Calu3 (cell line): ENCODE measurements around the gene VPS54. TPM values are rescaled to one million over a fixed set of nuclear protein-coding genes. Genes with fewer than 3 reads are reported as not detected.

Source experiments
- BruUV-seq: library from RNA; stranded (reverse); fragments of 400-500 nt; replicated peaks from 2 replicates; lab custom pipeline; 2021; lab: Mats Ljungman, UMichigan
- CTCF ChIA-PET: fragments of 300-600 bp; sonication (Branson Sonifier 250); formaldehyde crosslinking; loops from one replicate; lab custom pipeline; 2022; ENCODE audit warnings: antibody characterized with exemption; lab: Charles Lee
- DNase-seq: peaks from one replicate; pipeline ENCODE4 v3.0.0; 2022
- H3K27ac Mint-ChIP-seq: one replicate; pipeline ENCODE4 v1.8.0; 2022; ENCODE audit warnings: mixed read lengths; ENCODE audit not compliant: unreplicated experiment
- H3K27me3 Mint-ChIP-seq: one replicate; pipeline ENCODE4 v1.8.0; 2022; ENCODE audit warnings: mixed read lengths; ENCODE audit not compliant: unreplicated experiment
- H3K36me3 Mint-ChIP-seq: one replicate; pipeline ENCODE4 v1.8.0; 2022; ENCODE audit warnings: mild to moderate bottlenecking, moderate library complexity, mixed read lengths; ENCODE audit not compliant: insufficient read depth, unreplicated experiment
- H3K4me1 Mint-ChIP-seq: one replicate; pipeline ENCODE4 v1.8.0; 2022; ENCODE audit warnings: mild to moderate bottlenecking, low read depth, mixed read lengths; ENCODE audit not compliant: unreplicated experiment
- H3K4me3 Mint-ChIP-seq: one replicate; pipeline ENCODE4 v1.8.0; 2022; ENCODE audit warnings: mild to moderate bottlenecking, low read depth, moderate library complexity, mixed read lengths; ENCODE audit not compliant: unreplicated experiment
- H3K9me3 Mint-ChIP-seq: one replicate; pipeline ENCODE4 v1.8.0; 2022; ENCODE audit warnings: low read depth, mixed read lengths; ENCODE audit not compliant: unreplicated experiment
- intact Hi-C: fragments of 100-400 bp; cut with micrococcal nuclease; formaldehyde crosslinking; loops from one replicate; pipeline ENCODE4 v1.10.0; 2022; ENCODE audit not compliant: unreplicated experiment
- total RNA-seq: library from RNA; stranded (reverse); gene quantifications from 2 replicates; pipeline ENCODE4 v1.2.3, GENCODE V29; 2022
- TF ChIP-seq, protein P1 (sequence below): fragments of 200-600 bp; IDR thresholded peaks from one replicate; pipeline ENCODE4 v1.8.0; 2022; ENCODE audit warnings: antibody characterized with exemption; ENCODE audit not compliant: unreplicated experiment

Gene VPS54
- total RNA-seq, 1 experiment from 2014 or later, result 11.7 TPM

DNA sequence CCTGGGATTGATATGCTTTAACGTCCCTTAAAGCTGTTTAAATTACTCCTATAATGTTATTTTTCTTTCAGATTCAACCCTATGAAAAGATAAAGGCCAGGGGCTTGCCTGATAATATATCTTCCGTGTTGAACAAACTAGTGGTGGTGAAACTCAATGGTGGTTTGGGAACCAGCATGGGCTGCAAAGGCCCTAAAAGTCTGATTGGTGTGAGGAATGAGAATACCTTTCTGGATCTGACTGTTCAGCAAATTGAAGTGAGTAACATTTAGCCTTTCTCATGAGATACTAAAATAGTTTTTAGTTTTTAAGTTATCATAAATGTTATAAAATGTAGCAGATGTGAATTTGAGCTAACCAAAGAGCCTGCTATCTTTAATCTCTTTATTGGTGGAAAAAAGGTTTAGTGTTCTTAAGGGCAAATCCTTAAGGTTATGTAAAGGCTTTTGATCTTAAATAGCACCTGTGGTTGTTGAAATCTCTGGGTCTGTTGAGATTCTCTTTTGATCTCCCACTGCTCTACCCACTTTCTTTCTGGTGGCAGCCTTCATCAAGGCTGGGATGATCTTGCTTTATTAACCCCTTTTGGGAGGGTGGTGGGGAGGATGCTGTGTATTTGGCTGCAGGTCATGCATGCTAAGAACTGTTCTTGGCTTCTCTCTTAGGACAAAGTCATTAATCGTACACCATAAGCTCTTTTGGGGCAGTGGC, 136.7 kb downstream of the VPS54 start:
- H3K27ac Mint-ChIP-seq, result no peak overlapping the region
- H3K36me3 Mint-ChIP-seq, result peaks cover 26% of the 10 kb centered on the region

DNA sequence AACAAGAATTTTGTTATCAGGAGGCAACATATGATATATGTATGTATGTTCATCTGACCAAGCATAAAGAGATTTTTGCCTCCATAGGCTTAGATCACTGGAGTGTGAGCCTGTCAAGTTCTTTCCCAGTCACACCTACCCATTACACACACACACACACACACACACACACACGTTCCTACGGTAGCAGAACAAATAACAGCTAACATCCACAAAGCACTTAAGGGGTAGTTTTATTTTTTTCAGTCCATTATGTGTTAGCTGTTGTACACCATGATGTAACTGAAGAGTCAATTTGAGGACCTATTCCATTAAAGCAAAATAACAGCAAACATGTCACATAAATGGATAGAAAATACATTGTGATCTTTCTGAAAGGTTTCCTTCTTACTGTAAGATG, 138.0 kb downstream of the VPS54 start:
- TF ChIP-seq, protein P1, sequence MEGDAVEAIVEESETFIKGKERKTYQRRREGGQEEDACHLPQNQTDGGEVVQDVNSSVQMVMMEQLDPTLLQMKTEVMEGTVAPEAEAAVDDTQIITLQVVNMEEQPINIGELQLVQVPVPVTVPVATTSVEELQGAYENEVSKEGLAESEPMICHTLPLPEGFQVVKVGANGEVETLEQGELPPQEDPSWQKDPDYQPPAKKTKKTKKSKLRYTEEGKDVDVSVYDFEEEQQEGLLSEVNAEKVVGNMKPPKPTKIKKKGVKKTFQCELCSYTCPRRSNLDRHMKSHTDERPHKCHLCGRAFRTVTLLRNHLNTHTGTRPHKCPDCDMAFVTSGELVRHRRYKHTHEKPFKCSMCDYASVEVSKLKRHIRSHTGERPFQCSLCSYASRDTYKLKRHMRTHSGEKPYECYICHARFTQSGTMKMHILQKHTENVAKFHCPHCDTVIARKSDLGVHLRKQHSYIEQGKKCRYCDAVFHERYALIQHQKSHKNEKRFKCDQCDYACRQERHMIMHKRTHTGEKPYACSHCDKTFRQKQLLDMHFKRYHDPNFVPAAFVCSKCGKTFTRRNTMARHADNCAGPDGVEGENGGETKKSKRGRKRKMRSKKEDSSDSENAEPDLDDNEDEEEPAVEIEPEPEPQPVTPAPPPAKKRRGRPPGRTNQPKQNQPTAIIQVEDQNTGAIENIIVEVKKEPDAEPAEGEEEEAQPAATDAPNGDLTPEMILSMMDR, result no peak
- BruUV-seq, result no TSS peak
- H3K9me3 Mint-ChIP-seq, result no peaks in the 10 kb centered on the region
- no peak overlapping the region for H3K4me3 Mint-ChIP-seq
- H3K27ac Mint-ChIP-seq, result no peak overlapping the region
- no peaks in the 10 kb centered on the region for H3K27me3 Mint-ChIP-seq
- intact Hi-C loops, result loop anchor here (10.0 kb wide), 1 partner anchor 296 kb away; the partner anchor contains the start of genes MDH1 and WDPCP
- H3K36me3 Mint-ChIP-seq, result peaks cover 19% of the 10 kb centered on the region
- CTCF ChIA-PET, result no interaction called here
- no peak for DNase-seq
- no peaks in the 10 kb centered on the region for H3K4me1 Mint-ChIP-seq

More for the DNA sequence above, 136.7 kb downstream of the VPS54 start:
- Mint-ChIP-seq H3K27me3 (no peaks in the 10 kb centered on the region), H3K4me1 (no peaks in the 10 kb centered on the region), H3K4me3 (no peak overlapping the region), H3K9me3 (no peaks in the 10 kb centered on the region)
- intact Hi-C loops, result loop anchor here (10.0 kb wide), 1 partner anchor 298 kb away; the partner anchor contains the start of genes MDH1 and WDPCP
- TF ChIP-seq, protein P1, result no peak
- CTCF ChIA-PET, result no interaction called here
- no TSS peak for BruUV-seq
- no peak for DNase-seq

DNA sequence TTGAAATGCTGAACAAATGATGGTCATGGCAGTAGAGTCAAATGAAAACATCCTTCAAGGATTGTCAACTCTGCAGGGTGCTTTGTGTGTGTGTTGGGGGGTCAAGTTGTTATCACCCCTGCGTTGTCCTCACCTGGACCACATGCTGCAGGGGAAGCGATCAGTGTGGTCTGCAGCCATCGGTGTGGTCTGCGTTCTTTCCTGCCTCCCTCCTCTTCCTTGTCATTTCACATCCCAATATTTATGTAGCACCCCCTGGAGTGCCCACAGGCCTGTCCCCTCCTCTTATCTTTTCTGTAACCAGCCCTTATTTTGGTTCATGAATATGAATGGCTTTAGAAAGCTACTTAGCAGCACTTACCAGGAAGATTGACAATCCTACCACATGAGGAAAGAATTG, 138.6 kb downstream of the VPS54 start:
- Mint-ChIP-seq H3K4me1 (no peaks in the 10 kb centered on the region), H3K27me3 (no peaks in the 10 kb centered on the region), H3K27ac (no peak overlapping the region), H3K4me3 (no peak overlapping the region), H3K36me3 (peaks cover 21% of the 10 kb centered on the region), H3K9me3 (no peaks in the 10 kb centered on the region)
- intact Hi-C loops, result loop anchor here (10.0 kb wide), 1 partner anchor 296 kb away; the partner anchor contains the start of genes MDH1 and WDPCP
- TF ChIP-seq, protein P1, result no peak
- BruUV-seq, result no TSS peak
- no peak for DNase-seq
- CTCF ChIA-PET, result no interaction called here

DNA sequence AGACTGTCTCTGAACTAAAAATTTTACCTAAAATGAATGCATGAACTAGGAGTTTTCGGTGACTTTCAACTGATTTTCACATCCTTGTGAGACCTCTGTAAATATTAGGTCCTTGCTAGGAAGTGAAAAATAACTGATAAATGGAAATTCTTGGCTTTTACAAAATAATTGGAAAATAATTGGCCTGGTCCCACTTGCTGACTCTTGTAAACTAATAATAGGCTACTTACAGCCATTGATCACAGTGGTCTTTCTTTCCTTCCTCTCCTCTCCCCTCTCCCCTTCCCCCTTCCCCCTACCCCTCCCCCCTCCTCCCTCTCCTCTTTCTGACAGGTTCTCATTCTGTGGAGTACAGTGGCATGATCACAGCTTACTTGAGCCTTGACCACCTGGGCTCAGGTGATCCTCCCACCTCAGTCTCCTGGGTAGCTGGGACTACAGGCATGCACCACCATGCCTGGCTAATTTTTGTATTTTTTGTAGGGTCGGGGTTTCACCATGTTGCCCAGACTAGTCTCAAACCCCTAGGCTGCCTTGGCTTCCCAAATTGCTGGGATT, 139.3 kb downstream of the VPS54 start:
- Mint-ChIP-seq H3K4me1 (no peaks in the 10 kb centered on the region), H3K36me3 (peaks cover 21% of the 10 kb centered on the region), H3K4me3 (no peak overlapping the region), H3K27me3 (no peaks in the 10 kb centered on the region), H3K27ac (no peak overlapping the region), H3K9me3 (no peaks in the 10 kb centered on the region)
- DNase-seq, result no peak
- CTCF ChIA-PET, result no interaction called here
- no TSS peak for BruUV-seq
- TF ChIP-seq, protein P1, result no peak
- intact Hi-C loops, result loop anchor here (10.0 kb wide), 1 partner anchor 295 kb away; the partner anchor contains the start of genes MDH1 and WDPCP
